ENCODE data around the gene KRTDAP.

The KRTDAP gene

DNA sequence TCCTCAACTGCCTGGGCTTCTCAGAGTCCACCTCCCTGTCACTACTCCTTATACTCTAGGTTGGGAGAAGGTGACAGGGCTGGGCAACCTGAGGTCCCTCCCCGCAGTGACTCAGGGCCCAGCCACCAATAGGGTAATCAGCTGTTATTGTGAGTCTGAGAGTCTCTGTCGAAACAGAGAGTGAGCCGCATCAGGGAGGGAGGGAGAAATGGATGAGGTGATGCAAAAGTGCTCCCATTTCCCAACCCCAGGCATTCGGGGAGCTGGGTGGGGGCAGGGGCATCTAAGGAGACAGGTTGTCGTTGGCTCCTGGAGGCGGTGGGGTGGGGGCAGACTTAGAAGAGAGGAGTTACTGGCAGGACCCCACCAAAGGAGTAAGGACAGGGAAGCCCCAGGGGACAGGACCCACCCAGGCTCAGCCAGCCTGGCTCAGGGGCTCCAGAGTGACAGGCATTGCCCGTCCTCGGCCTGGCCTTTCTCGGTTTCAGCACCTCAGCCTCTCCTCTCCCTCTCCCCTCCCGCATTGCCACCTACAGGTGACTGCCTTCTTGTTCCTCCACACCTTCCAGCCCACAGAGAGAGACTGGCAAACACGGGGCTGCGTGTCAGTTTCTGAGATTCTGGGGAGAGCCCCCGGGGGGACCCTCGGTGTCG lies 23.5 kb upstream of the KRTDAP start, which contains the start of gene DMKN:
DMKN (minus strand) TSS at position 22 of the 654 bp plus-strand sequence. CDS start 174 bp downstream, outside the sequence.
- no peak within 1 kb of the TSS for H3K4me3 ChIP-seq (ENCODE audit: low read depth, low read length)

GRCh38 chr19:35512831-35513627 lies 22.8 kb upstream of the KRTDAP start:
- no peak overlapping the region for H3K4me3 ChIP-seq (ENCODE audit: low read depth, low read length)

GRCh38 chr19:35511337-35511736 lies 21.1 kb upstream of the KRTDAP start:
- H3K4me3 ChIP-seq (ENCODE audit: low read depth, low read length) = no peak overlapping the region

DNA sequence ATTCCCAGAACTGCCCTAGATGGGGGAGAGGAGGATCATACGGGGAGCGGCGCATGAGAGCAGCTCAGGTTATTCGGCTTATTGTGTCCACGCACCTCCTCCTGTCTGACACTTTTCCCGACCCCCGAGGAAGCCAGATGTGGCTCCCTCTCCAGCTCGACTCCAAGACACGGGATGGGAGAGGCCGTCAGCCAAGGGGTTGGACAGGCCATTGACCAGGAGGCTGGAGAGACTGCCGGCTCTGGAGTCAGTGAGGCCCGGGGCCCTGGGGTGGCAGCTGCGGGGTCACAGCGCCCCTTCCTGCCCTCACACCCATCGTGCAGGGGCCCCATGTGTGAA lies 20.3 kb upstream of the KRTDAP start:
- H3K4me3 ChIP-seq (ENCODE audit: low read depth, low read length) = no peak overlapping the region

DNA sequence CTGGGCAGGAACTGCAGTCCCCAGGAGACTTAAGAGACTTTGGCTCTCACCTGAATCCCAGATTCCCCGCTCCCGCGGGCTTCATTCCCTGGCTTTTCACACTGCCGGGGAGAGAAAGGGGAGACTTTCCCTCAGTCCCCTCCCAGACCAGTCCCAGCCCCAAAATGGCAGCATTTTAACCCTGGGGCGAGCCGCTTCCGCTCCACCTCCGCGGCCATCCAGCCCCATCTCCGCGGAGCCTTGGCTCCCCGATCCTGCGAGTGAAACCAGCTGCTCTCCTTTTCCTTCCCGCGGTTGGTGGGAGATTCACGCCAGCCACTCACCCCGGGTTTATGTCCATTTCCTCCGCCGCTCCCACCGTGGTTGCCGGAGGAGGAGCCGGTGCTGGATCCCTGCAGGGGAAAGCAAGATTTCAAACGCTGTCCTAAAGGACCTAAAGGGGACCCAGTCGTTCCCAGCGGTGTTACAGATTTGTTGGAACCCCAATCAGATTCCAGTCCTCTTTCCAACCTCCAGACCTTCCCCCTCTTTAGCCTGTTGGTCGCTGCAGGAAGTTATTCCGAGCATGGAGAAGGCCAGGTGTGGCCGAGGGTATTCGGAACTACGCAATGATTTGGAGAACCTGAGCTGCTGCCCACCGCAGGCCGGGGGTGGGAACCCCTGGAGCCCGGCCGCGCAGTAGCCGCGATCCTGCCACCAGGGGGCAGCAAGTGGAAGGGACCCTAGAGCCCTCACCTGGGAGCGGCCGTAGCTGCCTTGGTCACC lies 19.8 kb upstream of the KRTDAP start:
- H3K4me3 ChIP-seq (ENCODE audit: low read depth, low read length) = peak overlapping the region; percentile 82

- H3K4me3 ChIP-seq (ENCODE audit: low read depth, low read length) = peak overlapping the region; percentile 82
These were observed 18.9 kb upstream of the KRTDAP start for GRCh38 chr19:35509018-35509652.

GRCh38 chr19:35508129-35508528 lies 17.9 kb upstream of the KRTDAP start:
- H3K4me3 ChIP-seq (ENCODE audit: low read depth, low read length) = no peak overlapping the region

GRCh38 chr19:35507561-35507960 lies 17.3 kb upstream of the KRTDAP start:
- H3K4me3 ChIP-seq (ENCODE audit: low read depth, low read length) = no peak overlapping the region

- H3K4me3 ChIP-seq (ENCODE audit: low read depth, low read length) = no peak overlapping the region
These were observed 15.7 kb upstream of the KRTDAP start for GRCh38 chr19:35506011-35506410.

DNA sequence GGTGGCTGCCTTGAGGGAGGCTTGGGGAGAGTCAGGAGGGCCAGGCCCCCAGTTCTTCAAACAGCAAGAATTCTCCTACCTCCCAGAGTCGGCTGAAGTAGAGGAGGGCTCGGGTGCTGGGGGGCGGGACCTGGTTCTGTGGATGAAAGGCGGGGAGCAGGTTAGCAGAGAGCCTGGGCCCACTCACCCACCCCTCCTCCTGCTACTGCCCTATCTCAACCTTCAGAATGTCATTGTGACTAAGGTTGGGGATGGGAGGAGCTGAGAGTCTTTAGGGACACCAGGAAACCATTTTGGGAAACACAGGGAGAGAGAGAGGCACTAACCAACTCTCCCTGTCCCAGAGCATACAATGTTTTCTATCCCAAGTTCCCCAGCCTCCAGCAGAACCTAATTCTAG lies 12.5 kb upstream of the KRTDAP start:
- no peak overlapping the region for H3K4me3 ChIP-seq (ENCODE audit: low read depth, low read length)

- H3K4me3 ChIP-seq (ENCODE audit: low read depth, low read length) = no peak overlapping the region
These were observed 11.4 kb upstream of the KRTDAP start for GRCh38 chr19:35501684-35502083.

- H3K4me3 ChIP-seq (ENCODE audit: low read depth, low read length) = no peak overlapping the region
These were observed 10.3 kb upstream of the KRTDAP start for GRCh38 chr19:35500611-35501010.

DNA sequence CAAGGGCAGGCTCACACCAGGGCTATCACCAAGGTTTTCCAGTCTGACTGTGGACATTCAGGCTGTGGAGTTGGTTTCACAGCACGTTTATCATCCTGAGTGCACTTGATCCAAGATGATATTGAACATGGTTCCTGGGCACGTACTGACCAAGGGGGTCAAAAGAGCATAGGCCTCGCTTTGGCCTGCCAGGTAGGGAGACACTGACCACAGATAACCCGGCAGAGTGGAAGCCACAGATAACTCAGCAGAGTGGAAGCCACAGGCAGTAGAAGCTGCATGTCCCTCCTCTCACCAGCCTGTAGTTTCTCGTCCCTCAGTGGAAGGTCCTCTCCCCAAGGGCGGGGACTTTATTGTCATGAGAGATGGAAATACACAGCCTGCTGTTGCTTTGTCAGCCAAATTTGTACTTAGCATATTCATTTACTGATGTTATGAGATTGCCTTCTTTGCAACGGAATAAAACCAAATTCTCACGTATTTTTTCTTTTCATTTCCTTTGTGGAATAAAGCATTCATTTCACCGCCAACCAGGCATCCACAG lies 8.8 kb upstream of the KRTDAP start:
- H3K4me3 ChIP-seq (ENCODE audit: low read depth, low read length) = no peak overlapping the region

DNA sequence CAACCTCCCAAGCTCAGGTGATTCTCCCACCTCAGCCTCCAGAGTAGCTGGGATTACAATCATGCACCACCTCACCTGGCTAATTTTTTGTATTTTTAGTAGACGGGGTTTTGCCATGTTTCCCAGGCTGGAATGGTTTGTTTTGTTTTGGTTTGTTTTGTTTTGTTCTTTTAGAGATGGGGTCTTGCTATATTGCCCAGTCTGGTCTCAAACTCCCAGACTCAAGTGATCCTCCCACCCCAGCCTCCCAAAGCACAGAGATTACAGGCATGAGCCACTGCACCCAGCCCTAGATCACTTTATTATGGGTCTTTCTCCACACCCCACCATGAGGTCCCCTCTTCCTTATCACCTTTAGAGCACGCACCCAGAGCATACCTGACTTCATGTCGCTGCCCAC lies 8.0 kb upstream of the KRTDAP start:
- H3K4me3 ChIP-seq (ENCODE audit: low read depth, low read length) = no peak overlapping the region

GRCh38 chr19:35497406-35497805 lies 7.1 kb upstream of the KRTDAP start:
- no peak overlapping the region for H3K4me3 ChIP-seq (ENCODE audit: low read depth, low read length)

GRCh38 chr19:35495107-35496064 lies 5.1 kb upstream of the KRTDAP start:
- H3K4me3 ChIP-seq (ENCODE audit: low read depth, low read length) = no peak overlapping the region

GRCh38 chr19:35493971-35494370 lies 3.7 kb upstream of the KRTDAP start:
- H3K4me3 ChIP-seq (ENCODE audit: low read depth, low read length) = no peak overlapping the region

GRCh38 chr19:35491836-35492360 lies 1.6 kb upstream of the KRTDAP start:
- no peak overlapping the region for H3K4me3 ChIP-seq (ENCODE audit: low read depth, low read length)

DNA sequence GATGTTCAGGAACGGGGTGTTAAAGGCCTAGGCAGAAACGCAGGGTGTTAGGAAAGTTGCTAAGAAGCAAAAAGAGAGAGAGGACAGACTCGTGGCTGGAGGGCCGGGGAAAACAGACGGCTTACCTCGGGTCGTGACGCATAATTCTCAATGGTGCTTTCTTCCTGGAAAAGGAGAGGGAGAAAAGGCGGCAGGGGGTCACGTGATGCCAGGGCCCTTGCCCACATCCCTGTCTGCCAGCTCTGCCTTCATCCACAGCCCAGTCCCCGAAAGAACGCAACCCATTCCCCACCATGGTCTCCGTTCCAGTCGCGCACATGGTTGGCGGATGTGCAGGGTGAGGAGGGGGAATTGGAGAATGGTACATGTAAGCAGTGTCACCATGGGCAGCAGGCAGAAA lies 1.6 kb downstream of the KRTDAP start:
- no peak overlapping the region for H3K4me3 ChIP-seq (ENCODE audit: low read depth, low read length)
